H1 (cell line): Measurements from ENCODE around the gene ZFP2. TPM values are rescaled to one million over a fixed set of nuclear protein-coding genes. Genes with fewer than 3 reads are reported as not detected.

ENCODE experiments used
- BRCA1 ChIP-seq: IDR thresholded peaks from 2 replicates; pipeline ENCODE4 v1.6.1; 2012; ENCODE audit warnings: low read depth, low read length, improper control_type of control experiment
- CEBPB ChIP-seq: IDR thresholded peaks from 2 replicates; pipeline ENCODE4 v1.6.1; 2012; ENCODE audit warnings: low read depth, low read length
- CHD2 ChIP-seq: IDR thresholded peaks from 2 replicates; pipeline ENCODE4 v1.6.1; 2012; ENCODE audit warnings: low read length, improper control_type of control experiment
- EGR1 ChIP-seq: IDR thresholded peaks from 2 replicates; pipeline ENCODE4 v1.6.1; 2011; ENCODE audit warnings: low read depth, low read length, borderline replicate concordance
- FOSL1 ChIP-seq: IDR thresholded peaks from 2 replicates; pipeline ENCODE4 v1.6.1; 2011; ENCODE audit warnings: mild to moderate bottlenecking, low read depth, low read length, moderate library complexity; ENCODE audit not compliant: insufficient read depth
- KDM4A ChIP-seq: IDR thresholded peaks from one replicate; pipeline ENCODE4 v1.7.1; 2012; ENCODE audit warnings: low read depth, mild to moderate bottlenecking, moderate library complexity, low read length, inconsistent platforms; ENCODE audit not compliant: severe bottlenecking
- MAFK ChIP-seq: IDR thresholded peaks from 2 replicates; pipeline ENCODE4 v1.6.1; 2012; ENCODE audit warnings: low read depth, mild to moderate bottlenecking, improper control_type of control experiment, low read length
- PHF8 ChIP-seq: fragments of 200-600 bp; sonication (generic); conservative IDR thresholded peaks from 2 replicates; pipeline ENCODE4 v1.7.1; 2012; ENCODE audit warnings: low read depth, mild to moderate bottlenecking, inconsistent platforms, low read length, moderate library complexity
- RAD21 ChIP-seq, 2 experiments: IDR thresholded peaks in 1 of 2; conservative IDR thresholded peaks in 1 of 2; 2 replicates each; pipeline ENCODE4 v1.6.1; 2011; ENCODE audit warnings: low read depth in 2 of 2, low read length in 2 of 2, improper control_type of control experiment in 1 of 2, inconsistent platforms in 1 of 2, mild to moderate bottlenecking in 1 of 2, moderate library complexity in 1 of 2
- RNF2 ChIP-seq: fragments of 200-900, 300-1000 bp; sonication (generic); IDR thresholded peaks from 2 replicates; pipeline ENCODE4 v1.7.1; 2016; ENCODE audit warnings: borderline replicate concordance, low read depth, mild to moderate bottlenecking, antibody characterized with exemption, low read length; ENCODE audit not compliant: poor library complexity, severe bottlenecking; ENCODE audit errors: missing control alignments
- SIX5 ChIP-seq: IDR thresholded peaks from 2 replicates; pipeline ENCODE4 v1.6.1; 2011; ENCODE audit warnings: mild to moderate bottlenecking, low read depth, low read length
- SP4 ChIP-seq: IDR thresholded peaks from 2 replicates; pipeline ENCODE4 v1.6.1; 2012; ENCODE audit warnings: low read length, inconsistent platforms
- TBP ChIP-seq: IDR thresholded peaks from 2 replicates; pipeline ENCODE4 v1.6.1; 2011; ENCODE audit warnings: low read depth, low read length, improper control_type of control experiment
- ZNF274 ChIP-seq: IDR thresholded peaks from 2 replicates; pipeline ENCODE4 v1.7.0; 2012; ENCODE audit warnings: low read length, borderline replicate concordance; ENCODE audit errors: extremely low read depth
- polyA plus RNA-seq, 7 experiments: library from polyadenylated mRNA; depleted of rRNA in 3 of 7; stranded (reverse) in 5 of 7; unstranded in 2 of 7; fragments of >200 nt in 5 of 7; fragments of 200-250 nt in 2 of 7; gene quantifications; 1 replicate in 5 of 7; 2 replicates in 1 of 7; 4 replicates in 1 of 7; pipeline versions ENCODE4 v1.2.1 to v1.2.3, GENCODE V29; 2011 to 2013; ENCODE audit warnings: missing spikeins in 2 of 7, mixed read lengths in 2 of 7
- total RNA-seq: library from RNA; stranded (reverse); fragmentation: NEBNext Ultra II Directional; extraction: Animal tissue kit (Norgen Biotek cat#: 25700); gene quantifications from 2 replicates; pipeline ENCODE4 v1.2.1, GENCODE V29; 2021
- TF ChIP-seq, protein P1 (sequence below): IDR thresholded peaks from 2 replicates; pipeline ENCODE4 v1.6.1; 2012; ENCODE audit warnings: inconsistent platforms
- TF ChIP-seq, protein P2 (sequence below): IDR thresholded peaks from 2 replicates; pipeline ENCODE4 v1.6.1; 2012; ENCODE audit warnings: inconsistent platforms
- TF ChIP-seq, protein P3 (sequence below): IDR thresholded peaks from 2 replicates; pipeline ENCODE4 v1.6.1; 2011; ENCODE audit warnings: low read depth, mild to moderate bottlenecking, low read length; ENCODE audit not compliant: insufficient read depth
- TF ChIP-seq, protein P4 (sequence below): IDR thresholded peaks from 2 replicates; pipeline ENCODE4 v1.6.1; 2011; ENCODE audit warnings: low read length, improper control_type of control experiment

Gene ZFP2
- total and polyA plus RNA-seq, 2 of the 8 experiments (the other 6 are each of a cell fraction or from before 2014, with no cell fraction given): 0.20 to 0.78 TPM

DNA sequence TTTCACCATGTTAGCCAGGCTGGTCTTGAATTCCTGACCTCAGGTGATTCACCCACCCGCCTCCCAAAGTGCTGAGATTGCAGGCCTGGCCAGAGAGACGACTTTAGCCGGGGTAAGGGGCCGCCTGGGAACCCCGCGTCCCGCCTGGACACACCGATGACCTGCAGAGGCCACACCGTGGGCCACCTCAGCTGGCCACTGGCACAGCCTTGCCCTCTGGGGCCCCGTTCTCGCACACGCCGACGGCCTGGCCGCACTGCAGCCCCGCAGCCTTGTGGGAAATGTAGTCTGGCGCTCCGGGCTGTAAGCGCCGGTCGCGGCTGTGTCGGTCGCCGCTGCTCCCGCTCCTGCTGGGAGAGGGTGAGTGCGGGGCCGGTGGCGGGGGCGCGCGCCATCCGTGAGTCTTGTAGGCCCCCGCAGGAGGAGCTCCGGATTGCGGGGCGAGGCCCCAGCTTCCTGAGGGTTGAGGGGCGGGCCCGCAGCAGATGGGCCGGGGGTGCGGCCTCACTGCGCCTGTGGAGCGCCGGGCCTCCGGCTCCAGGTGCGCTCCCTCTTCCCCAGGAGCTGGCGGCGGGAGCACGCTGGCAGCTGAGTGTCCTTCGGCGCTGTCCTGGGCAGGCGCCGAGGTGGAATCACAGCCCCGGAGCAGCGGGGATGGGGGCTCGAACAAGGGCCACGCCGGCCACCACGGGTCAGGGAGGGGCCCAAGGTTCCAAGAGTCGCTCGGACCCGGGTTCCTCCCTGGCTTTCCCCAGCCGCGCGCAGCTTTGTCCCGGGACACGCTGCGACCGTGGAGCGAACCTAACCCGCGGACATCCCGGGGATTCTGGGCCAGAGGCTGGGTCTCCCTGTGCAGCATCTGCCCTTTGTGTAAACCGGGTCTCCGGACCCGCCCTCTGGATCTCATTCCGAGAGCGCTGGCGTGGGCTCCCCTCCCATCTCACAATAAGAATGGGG lies at the start of gene ZFP2 (continued):
- TF ChIP-seq FOSL1 (no peak), PHF8 (peak; percentile 74), SP4 (no peak), CEBPB (no peak), RAD21 (IDR thresholded peaks at IDR 0.05 in 1 of 2, conservative IDR thresholded peaks at IDR 0.05 in 1 of 2; ENCODE audit: low read depth in 2 of 2, low read length in 2 of 2) (no peak), BRCA1 (no peak), SIX5 (peak; percentile 50; the same call in 1 of the 2 replicates), CHD2 (no peak), TBP (no peak), MAFK (no peak), KDM4A (peak; percentile 98), EGR1 (0 out of 2 replicates have a peak, but pooled peaks have one; percentile 6), ZNF274 (no peak), RNF2 (no peak)
- TF ChIP-seq, protein P1, sequence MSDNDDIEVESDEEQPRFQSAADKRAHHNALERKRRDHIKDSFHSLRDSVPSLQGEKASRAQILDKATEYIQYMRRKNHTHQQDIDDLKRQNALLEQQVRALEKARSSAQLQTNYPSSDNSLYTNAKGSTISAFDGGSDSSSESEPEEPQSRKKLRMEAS: peak; percentile 60
- TF ChIP-seq, protein P2, sequence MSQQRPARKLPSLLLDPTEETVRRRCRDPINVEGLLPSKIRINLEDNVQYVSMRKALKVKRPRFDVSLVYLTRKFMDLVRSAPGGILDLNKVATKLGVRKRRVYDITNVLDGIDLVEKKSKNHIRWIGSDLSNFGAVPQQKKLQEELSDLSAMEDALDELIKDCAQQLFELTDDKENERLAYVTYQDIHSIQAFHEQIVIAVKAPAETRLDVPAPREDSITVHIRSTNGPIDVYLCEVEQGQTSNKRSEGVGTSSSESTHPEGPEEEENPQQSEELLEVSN: peak; percentile 61; the same call in 1 of the 2 replicates
- TF ChIP-seq, protein P3, sequence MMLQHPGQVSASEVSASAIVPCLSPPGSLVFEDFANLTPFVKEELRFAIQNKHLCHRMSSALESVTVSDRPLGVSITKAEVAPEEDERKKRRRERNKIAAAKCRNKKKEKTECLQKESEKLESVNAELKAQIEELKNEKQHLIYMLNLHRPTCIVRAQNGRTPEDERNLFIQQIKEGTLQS: no peak
- TF ChIP-seq, protein P4, sequence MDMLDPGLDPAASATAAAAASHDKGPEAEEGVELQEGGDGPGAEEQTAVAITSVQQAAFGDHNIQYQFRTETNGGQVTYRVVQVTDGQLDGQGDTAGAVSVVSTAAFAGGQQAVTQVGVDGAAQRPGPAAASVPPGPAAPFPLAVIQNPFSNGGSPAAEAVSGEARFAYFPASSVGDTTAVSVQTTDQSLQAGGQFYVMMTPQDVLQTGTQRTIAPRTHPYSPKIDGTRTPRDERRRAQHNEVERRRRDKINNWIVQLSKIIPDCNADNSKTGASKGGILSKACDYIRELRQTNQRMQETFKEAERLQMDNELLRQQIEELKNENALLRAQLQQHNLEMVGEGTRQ: no peak
